Breast epithelium (tissue), 3 donors: ENCODE measurements around the gene SCML1.

ENCODE experiments used
- POLR2A ChIP-seq: fragments of 450-650 bp; IDR thresholded peaks from one replicate; pipeline ENCODE4 v1.6.1; 2016; ENCODE audit warnings: antibody characterized with exemption, mild to moderate bottlenecking, moderate library complexity
- POLR2AphosphoS5 ChIP-seq, 3 donors: sonication (generic); formaldehyde crosslinking; IDR thresholded peaks; one replicate each; pipeline ENCODE4 v1.6.1; 2017; ENCODE audit warnings: antibody characterized with exemption in 3 of 3

DNA sequence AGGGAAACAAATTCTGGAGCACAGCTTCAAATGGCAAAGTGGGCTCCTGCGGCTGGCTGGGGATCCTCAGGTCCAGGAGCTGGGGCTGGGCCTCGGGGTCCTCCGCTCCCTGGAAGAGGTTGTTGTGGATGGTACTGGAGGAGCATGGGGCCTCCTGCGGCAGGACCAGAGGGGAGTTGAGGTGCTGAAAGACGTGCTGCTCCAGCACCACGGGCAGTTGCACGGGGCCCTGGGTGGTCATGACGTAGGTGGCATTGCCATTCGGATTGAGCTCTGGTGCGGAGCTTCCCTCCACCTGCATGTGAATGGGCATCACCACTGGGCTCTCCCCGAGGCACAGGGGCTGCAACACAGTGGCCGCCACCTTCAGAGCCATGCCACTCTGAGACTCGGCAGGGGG lies 64.1 kb downstream of the SCML1 start:
- TF ChIP-seq POLR2AphosphoS5 (IDR thresholded peaks at IDR 0.05) = no peak
- TF ChIP-seq POLR2A = no peak
